HG03064 (cell line): ENCODE results near the gene SSUH2.
"Not testable (repeated sequence)": the region's sequence is repeated elsewhere in the genome, so short reads cannot be mapped to it uniquely, and the experiment has no call there.

Experiments
- ATAC-seq: cut with Tn5 transposase; IDR thresholded peaks from one replicate; pipeline ENCODE4 v1.9.1; 2021; ENCODE audit warnings: low read depth; ENCODE audit not compliant: unreplicated experiment

Gene SSUH2

DNA sequence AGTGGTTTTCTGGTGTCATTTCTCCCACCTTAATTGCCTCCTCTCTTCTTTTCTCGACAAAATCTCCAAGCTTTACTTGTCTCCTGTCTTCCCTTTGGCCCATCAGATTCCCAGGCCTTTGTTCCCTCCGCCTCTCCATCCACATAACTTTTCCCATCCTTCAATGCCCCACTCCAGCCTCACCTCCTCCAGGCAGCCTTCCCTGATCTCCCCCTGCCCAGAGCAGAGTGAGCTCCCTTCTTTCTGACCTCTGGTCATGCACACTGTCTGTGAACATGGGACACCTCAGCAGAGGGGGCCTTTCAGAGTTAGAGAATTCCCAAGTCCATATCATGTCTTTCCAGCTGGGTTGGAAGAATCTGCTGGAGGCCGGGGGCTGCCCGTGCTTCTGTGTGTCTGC lies 14.6 kb upstream of the SSUH2 start:
- ATAC-seq = no peak

DNA sequence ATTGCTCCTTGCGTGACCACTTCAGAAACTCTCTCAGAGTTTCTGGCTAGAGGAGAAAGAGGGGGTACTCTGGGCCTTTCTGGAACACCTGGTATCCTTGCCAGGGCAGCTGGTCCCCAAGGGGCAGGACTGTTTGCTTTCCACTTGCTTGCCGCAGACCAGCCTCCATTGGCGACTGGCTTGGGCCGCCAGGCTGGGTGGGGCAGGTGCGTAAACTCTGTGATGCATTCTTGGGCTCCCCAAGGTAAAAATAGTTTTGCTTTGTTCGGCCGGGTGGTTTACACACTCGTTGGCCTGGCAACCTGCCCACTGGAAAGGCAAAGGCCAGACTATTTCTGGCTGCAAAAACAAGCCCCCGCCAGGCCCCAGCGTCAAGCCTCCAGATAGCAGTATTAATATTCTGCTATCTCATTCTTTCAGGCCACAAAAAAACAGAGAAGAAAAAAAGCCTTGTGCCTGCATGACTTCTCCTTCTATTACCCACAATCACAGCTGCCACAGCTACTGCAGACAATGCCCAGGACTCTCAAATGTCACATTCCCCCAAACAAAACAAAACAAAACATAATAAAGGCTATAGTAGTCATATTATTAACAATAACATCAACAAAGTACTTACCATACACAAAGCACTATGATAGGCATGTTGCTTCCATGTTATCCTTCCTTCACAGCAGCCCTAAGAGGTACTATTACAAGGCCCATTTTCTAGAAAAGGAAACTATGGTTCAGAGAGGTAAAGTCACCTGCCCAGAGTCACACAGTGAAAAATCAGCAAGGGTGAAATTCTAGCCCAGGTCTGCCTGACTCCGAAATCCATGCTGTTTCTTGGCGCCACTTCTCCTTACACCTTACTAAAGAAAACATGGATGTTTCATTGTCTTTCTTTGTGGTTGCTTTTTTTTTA lies 14.0 kb upstream of the SSUH2 start:
- peak; percentile 82 for ATAC-seq

DNA sequence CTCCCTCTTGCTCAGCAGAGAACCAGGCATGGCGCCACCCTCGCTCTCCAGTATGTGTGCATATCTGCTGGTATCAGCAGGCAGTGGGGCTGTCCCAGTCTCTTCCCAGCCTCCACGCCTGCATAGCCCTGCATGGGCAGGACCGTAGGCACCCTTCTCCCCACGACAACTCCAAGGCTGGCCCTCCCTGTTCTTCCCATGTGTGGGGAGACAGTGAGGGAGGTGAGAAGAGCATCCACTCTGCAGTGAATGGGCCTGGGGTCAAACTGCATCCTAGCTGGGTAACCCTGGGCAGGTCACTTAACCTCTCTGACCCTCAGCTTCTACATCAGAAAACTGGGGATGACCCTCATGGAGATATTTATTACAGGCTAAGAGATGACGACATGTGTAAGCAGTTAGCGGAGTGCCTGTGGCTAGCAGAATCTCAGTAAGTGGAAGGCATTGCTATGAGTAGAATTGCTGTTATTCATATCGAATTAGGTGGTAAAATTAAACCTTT lies 13.3 kb upstream of the SSUH2 start:
- peak; percentile 22 for ATAC-seq

DNA sequence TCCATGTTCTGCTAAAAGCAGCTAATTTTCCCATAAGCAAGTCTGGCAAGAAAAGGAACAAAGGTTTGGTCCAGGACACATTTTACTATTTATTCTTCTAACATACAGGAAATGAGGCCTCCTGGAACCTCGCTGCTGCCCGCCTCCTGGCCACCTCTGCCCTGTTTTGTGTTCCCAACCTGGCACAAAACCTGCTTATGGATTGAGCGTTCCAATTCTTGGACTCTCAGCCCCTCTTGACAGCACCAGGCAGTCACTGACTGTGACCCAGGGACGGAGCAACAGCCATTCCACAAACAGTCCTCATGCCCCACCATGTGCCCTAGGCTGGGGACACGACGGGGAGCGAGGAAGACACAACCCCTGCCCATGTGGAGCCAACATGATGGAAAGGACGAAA lies 11.6 kb upstream of the SSUH2 start:
- no peak for ATAC-seq

DNA sequence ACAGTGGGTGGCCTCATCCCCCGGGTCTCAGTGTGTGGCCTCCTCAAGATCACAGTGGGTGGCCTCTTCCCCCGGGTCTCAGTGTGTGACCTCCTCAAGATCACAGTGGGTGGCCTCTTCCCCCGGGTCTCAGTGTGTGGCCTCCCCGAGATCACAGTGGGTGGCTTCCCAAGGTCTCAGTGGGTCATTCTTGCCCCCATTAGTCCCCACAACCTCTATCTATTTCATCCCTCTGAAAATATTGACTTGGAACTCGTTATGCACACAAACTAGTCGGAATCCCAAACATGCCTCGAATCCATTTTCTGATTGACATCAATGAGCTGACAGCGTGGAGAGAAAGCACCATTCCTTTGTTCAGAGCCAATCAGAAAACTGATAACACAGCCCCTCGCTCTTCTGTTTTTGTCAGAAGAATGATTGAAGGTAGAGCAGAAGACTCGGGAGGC lies 10.8 kb upstream of the SSUH2 start:
- ATAC-seq = no peak

DNA sequence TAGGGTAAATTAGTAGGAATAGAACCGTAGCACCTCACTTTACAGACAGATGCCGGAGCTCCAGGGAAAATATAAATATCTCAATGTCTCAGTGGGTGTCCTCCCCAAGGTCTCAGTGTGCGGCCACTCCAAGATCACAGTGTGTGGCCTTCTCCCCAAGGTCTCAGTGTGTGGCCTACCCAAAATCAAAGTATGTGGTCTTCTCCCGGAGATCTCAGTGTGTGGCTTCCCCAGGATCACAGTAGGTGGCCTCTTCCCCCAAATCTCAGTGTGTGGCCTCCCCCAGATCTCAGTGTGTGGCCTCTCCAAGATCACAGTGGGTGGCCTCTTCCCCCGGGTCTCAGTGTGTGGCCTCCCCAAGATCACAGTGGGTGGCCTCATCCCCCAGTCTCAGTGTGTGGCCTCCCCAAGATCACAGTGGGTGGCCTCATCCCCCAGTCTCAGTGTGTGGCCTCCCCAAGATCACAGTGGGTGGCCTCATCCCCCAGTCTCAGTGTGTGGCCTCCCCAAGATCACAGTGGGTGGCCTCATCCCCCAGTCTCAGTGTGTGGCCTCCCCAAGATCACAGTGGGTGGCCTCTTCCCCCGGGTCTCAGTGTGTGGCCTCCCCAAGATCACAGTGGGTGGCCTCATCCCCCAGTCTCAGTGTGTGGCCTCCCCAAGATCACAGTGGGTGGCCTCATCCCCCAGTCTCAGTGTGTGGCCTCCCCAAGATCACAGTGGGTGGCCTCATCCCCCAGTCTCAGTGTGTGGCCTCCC lies 10.2 kb upstream of the SSUH2 start:
- not testable (repeated sequence) for ATAC-seq

DNA sequence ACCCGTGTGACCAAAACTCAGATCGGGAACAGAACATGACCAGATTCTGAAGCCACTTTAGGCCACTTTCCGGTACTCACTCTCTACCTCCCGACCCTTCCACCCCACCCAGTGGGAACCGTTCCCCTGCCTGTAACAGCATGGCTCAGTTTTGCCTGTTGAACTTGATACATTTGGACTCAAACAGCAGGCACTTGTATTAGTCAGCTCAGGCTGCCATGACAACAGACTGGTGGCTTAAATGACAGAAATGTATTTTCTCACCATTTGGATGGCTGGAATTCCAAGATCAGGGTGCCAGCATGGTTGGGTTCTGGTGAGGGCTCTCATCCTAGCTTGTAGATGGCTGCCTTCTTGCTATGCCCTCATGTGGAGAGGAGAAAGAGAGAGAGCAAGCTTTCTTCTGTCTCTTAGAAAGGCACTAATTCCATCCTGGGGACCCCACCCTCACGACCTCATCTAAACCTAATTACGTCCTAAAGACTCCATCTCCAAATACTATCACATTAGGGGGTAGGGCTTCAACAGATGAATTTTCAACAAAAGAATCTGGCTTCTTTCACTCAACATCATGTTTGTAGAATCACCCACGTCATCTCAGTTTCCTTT lies 9.3 kb upstream of the SSUH2 start:
- ATAC-seq = no peak

DNA sequence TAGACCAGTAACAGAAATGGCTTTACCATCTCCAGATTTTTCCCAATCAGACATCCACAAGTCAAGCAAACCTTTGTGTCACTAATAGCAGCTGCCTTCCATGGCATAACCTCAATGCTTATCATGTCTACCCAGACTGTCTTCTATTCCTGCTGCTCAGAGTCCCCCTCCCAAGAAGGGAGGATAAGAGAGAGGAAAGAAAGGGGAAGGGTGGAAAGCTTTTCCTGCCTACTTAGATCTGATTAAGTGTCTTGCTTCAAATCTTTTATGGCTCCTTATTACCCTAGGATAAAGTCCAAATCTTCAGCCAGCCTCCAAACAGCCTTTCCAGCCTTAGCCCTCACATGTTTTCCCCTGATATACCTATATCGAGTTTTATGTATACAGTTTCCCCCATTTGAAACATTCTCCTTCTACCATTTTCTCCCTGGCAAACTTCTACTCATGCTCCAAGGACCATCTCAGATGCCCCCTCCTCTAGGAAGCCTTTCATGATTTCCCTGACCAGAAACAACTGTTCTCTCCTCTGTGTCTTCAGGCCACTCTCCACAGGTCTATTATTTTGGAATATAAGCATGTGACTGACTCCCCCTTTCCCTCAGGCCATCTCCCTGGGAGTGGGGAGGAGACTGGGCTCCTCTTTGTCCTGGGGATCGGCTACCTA lies 7.9 kb upstream of the SSUH2 start:
- ATAC-seq = no peak

DNA sequence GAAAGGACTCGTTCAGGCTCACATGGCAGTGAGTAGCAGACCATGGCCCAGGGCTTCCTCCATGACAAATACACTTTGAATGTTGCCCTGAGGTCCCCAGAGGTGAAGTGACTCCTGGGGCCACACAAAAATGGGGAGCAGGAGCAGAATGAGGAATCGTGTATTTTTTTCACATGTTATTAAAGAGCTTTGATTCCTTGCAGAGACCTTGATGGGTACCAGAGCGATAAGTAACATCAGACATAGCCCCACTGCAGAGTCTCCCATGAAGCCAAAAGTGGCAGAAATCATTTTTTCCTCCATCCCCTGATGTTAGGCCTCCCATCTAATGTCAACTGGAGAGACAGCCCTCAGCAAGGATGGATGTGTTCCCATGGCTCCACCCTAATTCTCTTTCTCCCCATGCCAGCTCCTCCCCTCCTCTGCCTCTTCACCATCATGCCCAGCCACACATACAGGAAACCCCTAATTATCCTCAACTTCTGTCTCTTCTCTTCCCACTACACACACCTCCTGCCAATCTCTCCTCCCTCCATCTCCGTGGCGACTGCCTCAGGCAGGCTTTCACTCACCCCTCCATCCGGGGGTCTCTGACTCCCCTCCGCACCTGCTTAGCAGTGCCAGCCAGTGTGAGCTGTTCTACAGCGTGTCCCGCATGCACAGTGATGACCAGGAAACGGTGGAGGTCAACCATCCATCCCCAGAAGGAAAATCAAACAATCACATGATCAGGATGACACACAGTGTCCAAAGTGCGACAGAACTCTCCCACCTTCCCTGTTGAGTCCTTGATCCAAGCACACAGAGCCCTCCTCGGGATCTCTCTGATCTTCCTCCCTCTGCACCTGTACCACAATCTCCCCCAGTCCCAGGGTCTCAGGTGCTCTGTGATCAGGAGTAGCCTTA lies 7.1 kb upstream of the SSUH2 start:
- ATAC-seq = no peak

DNA sequence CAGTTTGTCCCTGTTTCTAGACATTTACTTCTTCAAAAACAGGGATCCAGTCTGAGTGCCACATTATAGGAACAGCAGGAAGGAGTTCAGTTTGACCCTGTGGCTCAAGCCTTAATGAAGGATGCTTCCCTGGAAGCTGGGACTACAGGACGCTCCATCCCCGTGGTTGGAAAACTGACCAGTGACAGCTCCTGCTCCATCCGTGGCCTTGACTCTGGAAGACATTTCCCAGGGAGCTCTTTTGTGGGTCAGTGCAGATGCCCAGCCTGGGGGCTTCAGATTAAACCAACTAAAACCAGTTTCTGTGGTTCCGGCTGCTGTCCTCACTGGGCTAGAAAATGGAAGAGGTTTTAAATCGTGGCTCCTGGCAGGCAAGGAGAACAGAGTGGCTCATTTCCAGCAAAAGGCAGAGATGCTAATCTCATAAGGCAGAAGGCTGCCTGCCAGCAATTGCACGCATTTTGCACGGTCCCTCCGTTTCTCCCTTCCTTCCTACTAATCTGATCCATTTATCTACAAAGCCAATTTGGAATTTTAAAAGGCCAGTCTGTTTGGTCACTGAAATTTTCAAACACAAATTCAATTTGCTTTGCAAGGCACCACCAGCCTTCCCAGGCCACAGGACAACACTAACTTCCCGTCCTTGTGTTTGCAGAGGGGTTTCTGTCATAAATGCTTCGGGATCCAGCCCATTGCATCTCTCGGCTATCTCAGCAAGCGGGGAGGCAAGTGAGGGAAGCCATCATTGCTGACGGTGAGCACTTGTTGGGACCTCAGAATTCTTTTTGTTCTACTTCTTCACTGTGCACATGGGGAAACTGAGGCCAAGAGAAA lies 6.2 kb upstream of the SSUH2 start:
- ATAC-seq = no peak

DNA sequence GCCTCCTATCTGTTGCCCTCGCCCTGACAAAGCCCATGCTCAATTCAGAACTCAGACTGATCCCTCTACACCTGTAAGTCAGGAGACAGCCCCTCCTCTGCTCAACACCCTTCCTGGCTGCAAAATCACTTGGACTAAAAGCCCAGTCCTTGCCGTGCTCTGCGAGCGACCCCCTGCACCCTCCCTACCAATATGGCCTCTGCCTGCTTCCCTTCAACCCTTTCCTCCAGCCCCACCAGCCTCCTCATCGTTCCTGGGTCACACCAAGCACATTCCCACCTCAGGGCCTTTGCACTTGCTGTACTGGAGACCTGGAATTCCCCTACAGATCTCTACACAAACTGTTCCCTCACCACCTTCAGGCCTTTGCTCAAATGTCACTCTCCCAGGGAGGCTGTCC lies 5.2 kb upstream of the SSUH2 start:
- ATAC-seq = no peak

DNA sequence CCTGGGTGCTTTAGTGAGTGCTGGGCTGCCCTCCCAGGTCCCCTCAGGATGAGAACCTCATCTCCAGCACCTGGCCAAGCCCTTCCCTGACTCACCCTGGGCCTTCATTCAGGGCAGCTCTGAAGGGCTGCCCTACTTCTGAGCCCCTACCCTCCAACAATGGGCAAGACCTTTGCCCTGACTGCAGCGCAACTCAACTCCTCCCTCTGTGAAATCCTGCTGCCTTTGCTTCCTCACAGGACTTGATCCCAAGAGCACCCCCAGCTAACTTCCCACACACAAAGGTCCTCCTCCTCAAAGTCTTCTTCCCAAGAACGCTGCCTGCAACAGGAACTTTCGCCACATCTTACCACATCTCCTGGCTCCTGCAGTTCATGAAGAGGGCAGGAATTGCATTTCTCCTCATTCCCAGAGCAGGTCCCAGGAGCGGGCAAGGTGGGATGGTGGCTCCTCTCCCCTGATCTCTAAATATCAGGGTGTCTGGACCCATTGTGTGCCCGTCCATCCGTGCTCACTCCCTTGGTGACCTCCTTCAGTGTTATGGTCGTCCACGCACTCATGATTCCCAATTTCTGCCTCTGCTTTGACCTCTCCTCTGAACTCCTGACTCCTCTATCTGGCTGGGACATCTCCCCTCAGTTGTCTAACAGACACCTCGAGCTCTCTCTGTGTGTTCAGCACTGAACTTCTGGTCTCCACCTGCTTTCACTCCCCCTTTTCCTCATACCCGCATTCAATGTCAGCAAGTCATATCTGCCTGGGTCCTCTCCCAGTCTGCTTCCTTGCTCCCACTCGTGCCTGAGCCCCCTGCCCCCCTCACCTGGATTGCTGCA lies 4.5 kb upstream of the SSUH2 start:
- no peak for ATAC-seq

DNA sequence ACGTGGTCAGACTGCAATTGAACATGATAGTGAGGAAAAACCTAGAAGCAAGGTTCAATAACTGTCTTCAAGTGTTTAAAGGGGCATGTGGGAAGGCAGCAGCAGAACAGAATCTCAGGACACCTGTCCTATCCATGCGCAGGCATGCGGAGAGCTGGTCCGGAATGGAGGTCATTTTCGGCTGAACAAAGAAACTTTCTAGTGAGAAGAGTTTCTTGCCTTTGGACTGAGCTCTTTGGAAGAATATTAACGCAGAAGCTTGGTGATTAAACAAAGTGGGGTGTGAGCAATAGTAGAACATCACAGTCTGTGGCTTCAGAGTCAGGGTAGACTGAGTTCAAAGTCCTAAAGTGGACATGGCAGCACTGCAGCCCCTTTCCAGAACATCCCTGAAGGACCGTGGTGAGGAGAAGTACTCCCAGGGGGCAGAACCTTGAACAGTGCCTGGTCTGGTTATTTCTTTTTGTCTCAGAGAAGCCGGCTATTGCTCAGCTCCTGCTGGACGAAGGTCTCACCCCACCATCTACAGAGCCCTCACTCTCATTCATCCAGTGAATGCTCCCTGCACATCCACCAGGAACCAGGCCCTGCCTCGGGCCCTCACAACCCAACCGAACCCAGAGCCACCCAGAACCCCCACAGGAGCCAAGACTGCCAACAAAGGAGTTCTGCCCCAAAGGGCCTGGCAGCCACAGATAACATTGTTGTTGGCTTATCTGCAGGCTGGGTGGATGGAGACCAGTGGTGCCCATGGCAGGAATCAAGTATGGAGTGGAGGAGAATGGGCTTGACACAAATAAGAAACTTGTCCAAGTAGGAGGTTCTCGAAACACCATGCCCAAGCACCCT lies 2.8 kb upstream of the SSUH2 start:
- no peak for ATAC-seq

DNA sequence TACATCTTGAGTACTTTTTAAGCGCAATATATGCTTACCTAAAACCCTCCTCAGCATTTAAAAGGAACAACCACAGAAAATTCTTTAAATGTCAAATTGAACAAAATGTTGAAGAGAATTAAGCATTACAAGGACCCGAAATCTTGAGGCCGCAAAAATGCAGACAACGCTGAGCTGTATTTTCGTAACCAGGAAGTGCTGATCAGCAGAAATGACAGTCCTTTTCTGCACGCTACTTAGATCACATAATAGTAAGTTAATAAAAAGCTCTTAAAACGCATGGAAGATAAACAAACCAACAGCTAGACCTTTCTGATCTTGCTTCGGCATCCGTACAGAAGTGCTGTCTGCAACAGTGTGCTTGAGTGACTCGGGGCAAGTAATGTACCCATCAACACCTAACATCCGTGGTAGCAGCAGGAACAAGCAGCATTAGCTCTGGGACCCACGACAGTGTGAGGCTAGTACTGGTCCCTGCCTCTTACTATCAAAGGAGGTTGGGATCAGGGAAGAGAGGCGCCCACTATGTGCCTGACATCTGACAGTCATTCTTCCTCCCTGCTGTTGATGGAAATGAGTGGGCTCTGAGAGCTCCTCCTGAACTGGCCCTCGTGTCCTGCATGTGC lies 1.8 kb upstream of the SSUH2 start:
- no peak for ATAC-seq

DNA sequence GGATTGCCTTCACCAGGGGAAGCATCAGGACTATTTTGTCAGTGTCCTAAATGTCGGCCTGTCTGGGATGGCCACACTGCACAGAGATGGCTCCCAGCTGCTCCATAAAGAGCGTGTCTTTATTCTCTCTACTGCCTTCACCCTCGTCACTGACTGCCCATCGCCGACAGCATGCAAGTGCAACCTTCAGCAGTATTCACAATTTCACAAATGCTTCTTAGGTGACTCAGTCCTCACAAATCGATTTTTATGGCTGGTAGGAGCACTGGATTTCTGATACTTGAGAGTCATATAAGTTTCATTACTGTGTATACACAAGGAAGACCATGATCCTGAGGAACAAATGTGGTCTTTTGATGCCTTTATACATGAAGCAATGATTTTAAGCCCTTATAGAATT lies 1.1 kb upstream of the SSUH2 start:
- no peak for ATAC-seq

DNA sequence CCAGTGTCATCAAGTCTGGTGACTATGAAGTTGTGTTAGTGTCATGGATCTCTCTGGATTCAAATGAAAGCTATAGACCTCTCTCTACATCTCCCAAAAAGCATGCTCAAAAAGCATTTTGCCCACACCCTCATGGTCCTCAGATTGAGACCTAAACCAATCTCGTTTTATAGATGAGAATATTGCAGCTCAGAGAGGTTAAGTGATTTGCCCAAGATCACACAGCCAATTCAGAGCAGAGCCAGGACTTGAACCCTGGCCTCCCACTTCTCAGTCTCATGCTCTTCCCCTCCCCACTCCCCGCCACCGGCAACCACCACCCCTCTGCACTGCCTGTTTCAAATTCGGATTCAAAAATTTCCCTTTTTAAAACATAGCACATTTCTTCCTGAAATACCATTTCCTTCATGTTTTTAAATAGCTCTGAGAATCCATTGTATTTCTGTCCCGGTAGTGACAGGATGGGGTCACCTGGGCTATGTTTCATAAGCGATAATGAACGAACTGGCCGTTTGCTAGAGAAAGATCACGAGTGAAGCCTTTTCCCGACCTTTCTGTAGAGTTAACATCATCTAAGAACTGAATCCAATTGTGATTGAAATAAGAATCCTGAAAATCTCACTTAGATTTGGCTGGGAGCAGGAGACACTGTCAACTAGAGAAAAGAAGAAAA lies 769 bp downstream of the SSUH2 start:
- ATAC-seq = no peak
